ENCODE data around the gene SMIM17.

Gene SMIM17

DNA sequence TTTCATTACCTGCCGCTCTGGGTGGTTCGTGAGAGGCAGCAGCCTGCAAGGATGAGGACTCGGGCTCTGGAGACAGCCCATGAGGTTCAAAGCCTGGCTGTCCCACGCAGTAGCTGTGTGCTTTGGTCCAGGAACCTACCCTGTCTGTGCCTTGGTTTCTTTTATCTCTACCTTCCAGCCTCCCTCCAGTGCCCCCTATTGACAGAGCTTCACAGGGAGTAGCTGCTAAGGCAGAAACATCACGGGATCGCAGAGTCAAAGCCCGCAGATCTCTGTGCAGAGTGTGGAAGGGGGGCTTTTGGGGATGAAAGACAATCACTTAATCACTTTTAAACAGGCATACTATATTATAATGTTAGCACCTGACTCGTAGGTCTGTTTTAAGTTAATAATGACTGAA, 31.7 kb upstream of the SMIM17 start:
- H3K9me2 ChIP-seq (ENCODE audit: low read depth, low read length) = no peaks in the 10 kb centered on the region
- no peaks in the 10 kb centered on the region; the same call in 1 of the 2 replicates for H3K36me3 ChIP-seq (ENCODE audit: insufficient read depth, low read length)
- no peaks in the 10 kb centered on the region for H3K4me1 ChIP-seq (ENCODE audit: insufficient read depth, low read length, severe bottlenecking)
- TF ChIP-seq, protein P1, sequence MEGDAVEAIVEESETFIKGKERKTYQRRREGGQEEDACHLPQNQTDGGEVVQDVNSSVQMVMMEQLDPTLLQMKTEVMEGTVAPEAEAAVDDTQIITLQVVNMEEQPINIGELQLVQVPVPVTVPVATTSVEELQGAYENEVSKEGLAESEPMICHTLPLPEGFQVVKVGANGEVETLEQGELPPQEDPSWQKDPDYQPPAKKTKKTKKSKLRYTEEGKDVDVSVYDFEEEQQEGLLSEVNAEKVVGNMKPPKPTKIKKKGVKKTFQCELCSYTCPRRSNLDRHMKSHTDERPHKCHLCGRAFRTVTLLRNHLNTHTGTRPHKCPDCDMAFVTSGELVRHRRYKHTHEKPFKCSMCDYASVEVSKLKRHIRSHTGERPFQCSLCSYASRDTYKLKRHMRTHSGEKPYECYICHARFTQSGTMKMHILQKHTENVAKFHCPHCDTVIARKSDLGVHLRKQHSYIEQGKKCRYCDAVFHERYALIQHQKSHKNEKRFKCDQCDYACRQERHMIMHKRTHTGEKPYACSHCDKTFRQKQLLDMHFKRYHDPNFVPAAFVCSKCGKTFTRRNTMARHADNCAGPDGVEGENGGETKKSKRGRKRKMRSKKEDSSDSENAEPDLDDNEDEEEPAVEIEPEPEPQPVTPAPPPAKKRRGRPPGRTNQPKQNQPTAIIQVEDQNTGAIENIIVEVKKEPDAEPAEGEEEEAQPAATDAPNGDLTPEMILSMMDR (IDR thresholded peaks at IDR 0.05; ENCODE audit: low read length) = no peak
- no peak for TF ChIP-seq EZH2 (IDR thresholded peaks at IDR 0.05; ENCODE audit: borderline replicate concordance, low read length)
- no peaks in the 10 kb centered on the region for H3K79me2 ChIP-seq (ENCODE audit: insufficient read depth, low read length)
- no peak overlapping the region for H3K4me3 ChIP-seq (ENCODE audit: low read depth, low read length, poor library complexity, severe bottlenecking)
- no peak overlapping the region for H3K9ac ChIP-seq (ENCODE audit: low read length)
- peaks cover 12% of the 10 kb centered on the region; the same call in 1 of the 2 replicates for H3K9me3 ChIP-seq (ENCODE audit: low read length)
- H3K4me2 ChIP-seq (ENCODE audit: low read length) = no peak overlapping the region
- no peak overlapping the region for H3K27ac ChIP-seq (ENCODE audit: low read depth, low read length, poor library complexity, severe bottlenecking)
- no peaks in the 10 kb centered on the region for H4K20me1 ChIP-seq (ENCODE audit: insufficient read depth, low read length)
- H3K27me3 ChIP-seq (ENCODE audit: insufficient read depth, low read length) = no peaks in the 10 kb centered on the region
- H2AFZ ChIP-seq (ENCODE audit: low read length) = no peak overlapping the region
- no peaks in the 10 kb centered on the region for H3F3A ChIP-seq (ENCODE audit: insufficient read depth, low read length)

DNA sequence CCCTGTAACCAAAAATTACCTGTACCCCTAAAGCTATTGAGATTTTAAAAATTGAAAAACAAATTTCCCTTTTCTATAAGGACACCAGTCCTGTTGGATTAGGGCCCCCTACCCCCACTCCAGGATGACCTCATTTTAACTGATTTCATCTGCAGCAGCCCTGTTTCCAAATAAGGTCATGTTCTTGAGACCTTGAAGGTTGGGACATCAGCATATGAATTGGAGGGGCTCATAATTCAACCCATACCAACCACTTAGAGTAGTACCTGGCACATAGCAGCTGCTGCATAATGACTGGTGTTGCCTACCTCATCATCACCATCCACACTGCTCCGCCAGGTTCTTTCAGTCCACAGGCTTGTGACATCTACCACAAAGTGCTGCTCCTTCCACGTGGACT, 30.2 kb upstream of the SMIM17 start:
- H3K9ac ChIP-seq (ENCODE audit: low read length) = no peak overlapping the region
- no peak overlapping the region for H3K4me3 ChIP-seq (ENCODE audit: low read depth, low read length, poor library complexity, severe bottlenecking)

GRCh38 chr19:56613639-56614038, 29.3 kb upstream of the SMIM17 start:
- H3K79me2 ChIP-seq (ENCODE audit: insufficient read depth, low read length) = no peaks in the 10 kb centered on the region
- H2AFZ ChIP-seq (ENCODE audit: low read length) = no peak overlapping the region
- no peak overlapping the region for H3K27ac ChIP-seq (ENCODE audit: low read depth, low read length, poor library complexity, severe bottlenecking)
- H3K4me1 ChIP-seq (ENCODE audit: insufficient read depth, low read length, severe bottlenecking) = no peaks in the 10 kb centered on the region
- H3K36me3 ChIP-seq (ENCODE audit: insufficient read depth, low read length) = peaks cover 6% of the 10 kb centered on the region
- no peak overlapping the region for H3K4me2 ChIP-seq (ENCODE audit: low read length)
- no peaks in the 10 kb centered on the region for H4K20me1 ChIP-seq (ENCODE audit: insufficient read depth, low read length)
- H3K4me3 ChIP-seq (ENCODE audit: low read depth, low read length, poor library complexity, severe bottlenecking) = no peak overlapping the region
- H3K27me3 ChIP-seq (ENCODE audit: insufficient read depth, low read length) = no peaks in the 10 kb centered on the region
- H3K9ac ChIP-seq (ENCODE audit: low read length) = no peak overlapping the region
- no peaks in the 10 kb centered on the region for H3F3A ChIP-seq (ENCODE audit: insufficient read depth, low read length)
- peaks cover 11% of the 10 kb centered on the region; the same call in 1 of the 2 replicates for H3K9me3 ChIP-seq (ENCODE audit: low read length)
- no peaks in the 10 kb centered on the region for H3K9me2 ChIP-seq (ENCODE audit: low read depth, low read length)
- TF ChIP-seq EZH2 (IDR thresholded peaks at IDR 0.05; ENCODE audit: borderline replicate concordance, low read length) = no peak
- TF ChIP-seq, protein P1 (IDR thresholded peaks at IDR 0.05; ENCODE audit: low read length) = no peak

More for the DNA sequence above, 30.2 kb upstream of the SMIM17 start:
- H3K36me3 ChIP-seq (ENCODE audit: insufficient read depth, low read length) = peaks cover 2% of the 10 kb centered on the region
- no peaks in the 10 kb centered on the region for H3K79me2 ChIP-seq (ENCODE audit: insufficient read depth, low read length)
- H3K9me2 ChIP-seq (ENCODE audit: low read depth, low read length) = no peaks in the 10 kb centered on the region
- no peak overlapping the region for H3K27ac ChIP-seq (ENCODE audit: low read depth, low read length, poor library complexity, severe bottlenecking)
- TF ChIP-seq EZH2 (IDR thresholded peaks at IDR 0.05; ENCODE audit: borderline replicate concordance, low read length) = no peak
- TF ChIP-seq, protein P1 (IDR thresholded peaks at IDR 0.05; ENCODE audit: low read length) = no peak
- no peaks in the 10 kb centered on the region for H3K4me1 ChIP-seq (ENCODE audit: insufficient read depth, low read length, severe bottlenecking)
- H3K27me3 ChIP-seq (ENCODE audit: insufficient read depth, low read length) = no peaks in the 10 kb centered on the region
- peaks cover 12% of the 10 kb centered on the region; the same call in 1 of the 2 replicates for H3K9me3 ChIP-seq (ENCODE audit: low read length)
- no peaks in the 10 kb centered on the region for H3F3A ChIP-seq (ENCODE audit: insufficient read depth, low read length)
- no peak overlapping the region for H3K4me2 ChIP-seq (ENCODE audit: low read length)
- H2AFZ ChIP-seq (ENCODE audit: low read length) = no peak overlapping the region
- no peaks in the 10 kb centered on the region for H4K20me1 ChIP-seq (ENCODE audit: insufficient read depth, low read length)

All from OCI-LY1 (cell line).